Measurements from ENCODE around the gene DAP.

DNA sequence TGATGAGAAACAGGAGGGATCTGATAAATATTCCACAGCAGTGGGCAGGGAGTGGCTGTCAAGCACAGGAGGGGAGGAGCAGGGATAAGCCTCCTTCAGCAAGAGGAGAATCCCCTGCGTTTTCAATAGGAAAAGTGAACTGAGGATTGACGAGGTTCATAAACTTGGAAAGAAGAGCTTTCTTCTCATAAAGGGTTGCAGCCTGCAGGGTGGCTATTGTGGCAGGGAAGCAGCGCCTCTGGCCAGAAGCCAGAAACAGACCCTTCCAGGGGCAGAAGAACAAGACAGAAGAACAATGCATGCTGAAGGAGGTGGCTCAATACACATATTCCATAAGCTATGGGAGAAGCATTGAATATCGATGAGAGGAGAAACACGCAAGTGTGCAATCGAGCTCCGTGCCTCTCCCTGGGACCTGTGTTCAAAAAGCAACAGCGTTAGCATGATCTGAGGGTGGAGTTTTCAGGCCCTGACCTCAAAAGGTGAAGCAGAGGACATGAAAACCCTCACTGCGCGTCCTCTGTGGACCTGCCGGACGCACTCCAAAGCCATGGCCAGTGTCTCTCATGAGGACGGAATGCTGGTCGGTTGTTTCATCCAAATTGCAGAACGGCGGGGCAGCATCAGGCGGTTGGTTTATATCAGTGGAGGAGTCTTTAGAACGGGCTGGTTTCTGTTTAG, 129.6 kb downstream of the DAP start:
- TF ChIP-seq, protein P1, sequence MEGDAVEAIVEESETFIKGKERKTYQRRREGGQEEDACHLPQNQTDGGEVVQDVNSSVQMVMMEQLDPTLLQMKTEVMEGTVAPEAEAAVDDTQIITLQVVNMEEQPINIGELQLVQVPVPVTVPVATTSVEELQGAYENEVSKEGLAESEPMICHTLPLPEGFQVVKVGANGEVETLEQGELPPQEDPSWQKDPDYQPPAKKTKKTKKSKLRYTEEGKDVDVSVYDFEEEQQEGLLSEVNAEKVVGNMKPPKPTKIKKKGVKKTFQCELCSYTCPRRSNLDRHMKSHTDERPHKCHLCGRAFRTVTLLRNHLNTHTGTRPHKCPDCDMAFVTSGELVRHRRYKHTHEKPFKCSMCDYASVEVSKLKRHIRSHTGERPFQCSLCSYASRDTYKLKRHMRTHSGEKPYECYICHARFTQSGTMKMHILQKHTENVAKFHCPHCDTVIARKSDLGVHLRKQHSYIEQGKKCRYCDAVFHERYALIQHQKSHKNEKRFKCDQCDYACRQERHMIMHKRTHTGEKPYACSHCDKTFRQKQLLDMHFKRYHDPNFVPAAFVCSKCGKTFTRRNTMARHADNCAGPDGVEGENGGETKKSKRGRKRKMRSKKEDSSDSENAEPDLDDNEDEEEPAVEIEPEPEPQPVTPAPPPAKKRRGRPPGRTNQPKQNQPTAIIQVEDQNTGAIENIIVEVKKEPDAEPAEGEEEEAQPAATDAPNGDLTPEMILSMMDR (IDR thresholded peaks at IDR 0.05) = no peak
- TF ChIP-seq POLR2A (IDR thresholded peaks at IDR 0.05) = no peak
